Vagina (tissue), 2 donors: Measurements from ENCODE around the gene MYOC. TPM values are rescaled to one million over a fixed set of nuclear protein-coding genes. Genes with fewer than 3 reads are reported as not detected.

Experiments
- DNase-seq, 2 donors: peaks; one replicate each; pipeline ENCODE4 v3.0.0-alpha.2; 2017; ENCODE audit errors: extremely low spot score in 2 of 2
- H3K27ac ChIP-seq: fragments of 200-600 bp; sonication (generic); one replicate; pipeline ENCODE4 v1.5.1; 2019
- H3K27me3 ChIP-seq: fragments of 200-600 bp; sonication (generic); one replicate; pipeline ENCODE4 v1.5.1; 2019
- H3K36me3 ChIP-seq, 2 donors: fragments of 200-600 bp; sonication (generic); one replicate each; pipeline ENCODE4 v1.5.1; 2017 to 2019
- H3K4me1 ChIP-seq: fragments of 200-600 bp; sonication (generic); one replicate; pipeline ENCODE4 v1.5.1; 2019
- H3K4me3 ChIP-seq, 2 donors: fragments of 200-600 bp; sonication (generic); 1 replicate in 1 of 2; 2 replicates in 1 of 2; pipeline ENCODE4 v1.5.1; 2016 to 2019
- H3K9me3 ChIP-seq: fragments of 200-600 bp; sonication (generic); one replicate; pipeline ENCODE4 v1.5.1; 2019
- CTCF ChIP-seq, 3 experiments: fragments of 450-650 bp in 2 of 3; fragments of 200-600 bp in 1 of 3; sonication (generic) in 1 of 3; IDR thresholded peaks; one replicate each; pipeline ENCODE4 v1.5.1; 2017 to 2019; ENCODE audit warnings: antibody characterized with exemption in 3 of 3, mild to moderate bottlenecking in 2 of 3, moderate library complexity in 2 of 3
- POLR2A ChIP-seq, 2 donors: fragments of 450-650 bp; IDR thresholded peaks; one replicate each; pipeline ENCODE4 v1.6.1; 2017; ENCODE audit warnings: antibody characterized with exemption in 2 of 2, mild to moderate bottlenecking in 2 of 2, moderate library complexity in 2 of 2
- POLR2AphosphoS5 ChIP-seq, 2 donors: sonication (generic); formaldehyde crosslinking; IDR thresholded peaks; one replicate each; pipeline ENCODE4 v1.9.0; 2017; ENCODE audit warnings: antibody characterized with exemption in 2 of 2, mild to moderate bottlenecking in 2 of 2, low read depth in 1 of 2; ENCODE audit not compliant: insufficient read depth in 1 of 2
- intact Hi-C: fragments of 100-400 bp; cut with DNase I; formaldehyde crosslinking; loops from one replicate; pipeline ENCODE4 v1.15.1; 2023
- total RNA-seq: library from RNA; depleted of rRNA; stranded (reverse); fragments of >200 nt; gene quantifications from one replicate; pipeline ENCODE4 v1.2.3, GENCODE V29; 2016

MYOC gene
- total RNA-seq, 1 donor from 2014 or later, result 19.4 TPM

- no peak for DNase-seq
- H3K4me3 ChIP-seq, result no peak overlapping the region
- no peak overlapping the region for H3K27ac ChIP-seq
- TF ChIP-seq POLR2AphosphoS5 (IDR thresholded peaks at IDR 0.05; ENCODE audit: insufficient read depth in 1 of 2, low read depth in 1 of 2) (no peak), CTCF (IDR thresholded peaks at IDR 0.05) (no peak), POLR2A (IDR thresholded peaks at IDR 0.05) (no peak)
- H3K9me3 ChIP-seq, result no peaks in the 10 kb centered on the region
- H3K4me1 ChIP-seq, result peaks cover 8% of the 10 kb centered on the region
- H3K27me3 ChIP-seq, result no peaks in the 10 kb centered on the region
- intact Hi-C loops, result no loop called here
- H3K36me3 ChIP-seq, result peaks cover 0 to 26% of the 10 kb centered on the region in 2 donors
Observed at GRCh38 chr1:171596119-171596518, 56.4 kb downstream of the MYOC start.

GRCh38 chr1:171595324-171595723 lies 57.2 kb downstream of the MYOC start:
- Histone ChIP-seq H3K9me3 (no peaks in the 10 kb centered on the region), H3K4me1 (peaks cover 8% of the 10 kb centered on the region), H3K27me3 (no peaks in the 10 kb centered on the region), H3K27ac (no peak overlapping the region), H3K4me3 (no peak overlapping the region), H3K36me3 (peaks cover 0 to 34% of the 10 kb centered on the region in 2 donors)
- TF ChIP-seq POLR2A (IDR thresholded peaks at IDR 0.05), result no peak
- TF ChIP-seq CTCF (IDR thresholded peaks at IDR 0.05), result no peak
- no peak for TF ChIP-seq POLR2AphosphoS5 (IDR thresholded peaks at IDR 0.05; ENCODE audit: insufficient read depth in 1 of 2, low read depth in 1 of 2)
- intact Hi-C loops, result no loop called here
- no peak for DNase-seq

- no peak for DNase-seq
- no peak overlapping the region for H3K27ac ChIP-seq
- H3K36me3 ChIP-seq, result peaks cover 0 to 80% of the 10 kb centered on the region in 2 donors
Observed at GRCh38 chr1:171590022-171590421, 62.5 kb downstream of the MYOC start.

GRCh38 chr1:171588230-171588629 lies 64.3 kb downstream of the MYOC start:
- Histone ChIP-seq H3K9me3 (no peaks in the 10 kb centered on the region), H3K4me1 (no peaks in the 10 kb centered on the region), H3K27ac (no peak overlapping the region), H3K27me3 (no peaks in the 10 kb centered on the region), H3K36me3 (peaks cover 0 to 91% of the 10 kb centered on the region in 2 donors), H3K4me3 (no peak overlapping the region)
- TF ChIP-seq POLR2A (IDR thresholded peaks at IDR 0.05) (no peak), CTCF (IDR thresholded peaks at IDR 0.05) (no peak), POLR2AphosphoS5 (IDR thresholded peaks at IDR 0.05; ENCODE audit: insufficient read depth in 1 of 2, low read depth in 1 of 2) (no peak)
- no peak for DNase-seq
- intact Hi-C loops, result no loop called here

More at GRCh38 chr1:171590022-171590421, 62.5 kb downstream of the MYOC start:
- Histone ChIP-seq H3K4me3 (no peak overlapping the region), H3K4me1 (no peaks in the 10 kb centered on the region), H3K27me3 (no peaks in the 10 kb centered on the region), H3K9me3 (no peaks in the 10 kb centered on the region)
- intact Hi-C loops, result no loop called here
- TF ChIP-seq POLR2AphosphoS5 (IDR thresholded peaks at IDR 0.05; ENCODE audit: insufficient read depth in 1 of 2, low read depth in 1 of 2) (no peak), CTCF (IDR thresholded peaks at IDR 0.05) (no peak), POLR2A (IDR thresholded peaks at IDR 0.05) (no peak)

GRCh38 chr1:171585715-171586114 lies 66.8 kb downstream of the MYOC start:
- DNase-seq, result no peak
- no peak for TF ChIP-seq CTCF (IDR thresholded peaks at IDR 0.05)
- no peak for TF ChIP-seq POLR2A (IDR thresholded peaks at IDR 0.05)
- no peak for TF ChIP-seq POLR2AphosphoS5 (IDR thresholded peaks at IDR 0.05; ENCODE audit: insufficient read depth in 1 of 2, low read depth in 1 of 2)
- intact Hi-C loops, result no loop called here
- peaks cover 0 to 78% of the 10 kb centered on the region in 2 donors for H3K36me3 ChIP-seq
- H3K9me3 ChIP-seq, result no peaks in the 10 kb centered on the region
- H3K27ac ChIP-seq, result no peak overlapping the region
- H3K27me3 ChIP-seq, result no peaks in the 10 kb centered on the region
- H3K4me1 ChIP-seq, result no peaks in the 10 kb centered on the region
- H3K4me3 ChIP-seq, result no peak overlapping the region

Other genes starting within 250 kb of the MYOC start
- gene PRRC2C, start 167.2 kb downstream of the MYOC start, total RNA-seq, result 86.4 TPM
- not detected for gene MYOCOS, start 30.4 kb downstream of the MYOC start, total RNA-seq
- gene VAMP4, start 89.4 kb upstream of the MYOC start, total RNA-seq, result 8.1 TPM
- 15.5 TPM for gene METTL13, start 129.0 kb upstream of the MYOC start, total RNA-seq
- 15.5 TPM for gene DNM3, start 188.8 kb upstream of the MYOC start, total RNA-seq